Measurements from ENCODE around the gene CCDC88B.

CCDC88B gene

DNA sequence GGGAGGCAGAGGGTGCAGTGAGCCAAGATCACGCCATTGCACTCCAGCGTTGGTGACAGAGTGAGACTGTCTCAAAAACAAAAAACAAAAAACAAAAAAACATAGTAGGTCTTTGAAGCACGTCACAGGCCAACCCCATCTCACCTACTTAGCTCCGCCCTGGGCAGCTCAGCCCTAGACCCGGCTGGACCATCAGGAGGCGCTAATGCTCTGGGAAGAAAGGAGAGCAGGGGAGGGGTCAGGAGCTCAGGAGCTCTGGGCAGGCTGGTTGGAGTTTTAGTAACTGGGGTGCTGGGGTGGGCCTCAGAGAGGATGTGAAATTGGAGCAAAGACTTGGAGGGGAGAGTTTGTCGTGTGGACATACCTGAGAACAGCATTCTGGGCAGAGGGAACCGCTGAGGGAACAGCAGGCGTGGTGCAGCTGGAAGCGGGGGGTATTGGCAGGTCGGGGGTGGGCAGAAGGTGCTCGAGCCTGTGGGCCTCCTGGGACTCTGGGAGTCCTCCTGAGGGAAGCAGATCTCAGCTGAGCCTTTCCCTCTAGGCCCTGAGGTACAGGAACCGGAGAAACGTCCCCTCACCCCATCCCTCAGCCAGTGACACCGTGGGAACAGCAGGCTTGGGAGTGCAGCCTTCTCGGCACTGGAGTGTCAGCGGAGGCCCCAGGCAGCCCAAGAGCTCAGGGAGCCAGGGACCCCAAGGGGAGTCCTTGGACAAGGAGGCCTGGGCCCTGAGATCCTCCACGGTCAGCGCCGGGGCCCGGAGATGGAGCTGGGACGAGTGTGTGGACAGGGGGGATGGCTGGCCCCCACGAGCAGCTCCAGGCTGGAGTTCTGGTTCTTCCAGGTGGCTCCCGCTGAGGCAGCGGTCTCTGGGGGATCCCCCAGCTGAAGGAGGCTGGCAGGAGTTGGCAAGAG lies 16.8 kb downstream of the CCDC88B start:
- H3K27ac ChIP-seq (ENCODE audit: extremely low read depth, low read depth, low read length): no peak overlapping the region
- no peak overlapping the region for H3K4me3 ChIP-seq (ENCODE audit: low read depth, low read length)
- H3K36me3 ChIP-seq (ENCODE audit: control insufficient read depth in 2 of 2, insufficient read depth in 1 of 2, low read length in 2 of 2): peaks cover 0 to 15% of the 10 kb centered on the region in 2 experiments; a peak in 1 of 3 replicates
- ChIA-PET POLR2A (interaction anchor here (0.6 to 1.6 kb wide), 12 partner anchors 11 to 311 kb away, joined by 3 to 8 read pairs (median 4); partner anchors contain the start of genes ESRRA, FKBP2, NUDT22 and PRDX5), CTCF (interaction anchor here (0.5 to 7.8 kb wide), 36 partner anchors 9 to 373 kb away, joined by 3 to 86 read pairs (median 4); partner anchors contain the start of genes CATSPERZ, CCDC88B, ESRRA and PRDX5)
- TF ChIP-seq ZNF341 (tag by site-specific recombination; IDR thresholded peaks at IDR 0.05; ENCODE audit: low read depth) (peak; percentile 65), PATZ1 (tag by site-specific recombination; IDR thresholded peaks at IDR 0.05) (0 out of 2 replicates have a peak, but pooled peaks have one; percentile 53), CTCF (tag by site-specific recombination; IDR thresholded peaks at IDR 0.05) (0 out of 2 replicates have a peak, but pooled peaks have one; percentile 11), ZNF654 (tag by site-specific recombination; IDR thresholded peaks at IDR 0.05; ENCODE audit: low read depth) (peak; percentile 48), ZNF221 (tag by site-specific recombination; IDR thresholded peaks at IDR 0.05; ENCODE audit: borderline replicate concordance) (no peak), ZBTB21 (tag by site-specific recombination; IDR thresholded peaks at IDR 0.05) (0 out of 2 replicates have a peak, but pooled peaks have one; percentile 30), GLIS1 (tag by site-specific recombination; IDR thresholded peaks at IDR 0.05) (0 out of 2 replicates have a peak, but pooled peaks have one; percentile 9), ZBTB11 (tag by site-specific recombination; conservative IDR thresholded peaks at IDR 0.05; ENCODE audit: low read depth) (no peak), ZBTB26 (tag by site-specific recombination; optimal IDR thresholded peaks at IDR 0.05) (peak; percentile 8), ATF2 (tag by site-specific recombination; IDR thresholded peaks at IDR 0.05; ENCODE audit: low read depth) (no peak), ZBTB8A (tag by site-specific recombination; IDR thresholded peaks at IDR 0.05) (0 out of 2 replicates have a peak, but pooled peaks have one; percentile 15), GLIS2 (tag by site-specific recombination; IDR thresholded peaks at IDR 0.05) (0 out of 2 replicates have a peak, but pooled peaks have one; percentile 15), ZNF629 (tag by site-specific recombination; IDR thresholded peaks at IDR 0.05) (peak; percentile 76)
- no peaks in the 10 kb centered on the region; the same call in 1 of the 2 replicates for H3K4me1 ChIP-seq (ENCODE audit: control insufficient read depth, insufficient read depth, low read length)
- H3K9me3 ChIP-seq (ENCODE audit: control insufficient read depth, insufficient read depth, low read depth, low read length): no peaks in the 10 kb centered on the region
